ENCODE measurements around the gene SLC41A1. TPM values are rescaled to one million over a fixed set of nuclear protein-coding genes. Genes with fewer than 3 reads are reported as not detected.
"Not testable (repeated sequence)": the region's sequence is repeated elsewhere in the genome, so short reads cannot be mapped to it uniquely, and the experiment has no call there.

Gene SLC41A1
- 10 to 100 TPM; 17.8 to 35.1 (median 27.3) TPM for total RNA-seq

- peak; percentile 96 for DNase-seq
- no peaks in the 10 kb centered on the region for H3K27me3 ChIP-seq
- no peaks in the 10 kb centered on the region for H3K9me3 ChIP-seq
- H3K4me1 ChIP-seq: peaks cover 30 to 51% (median 37%) of the 10 kb centered on the region in 4 donors
- TF ChIP-seq POLR2A (IDR thresholded peaks at IDR 0.05) (peak in 3 of 4 donors; percentile 59 to 87 (median 85)), POLR2AphosphoS5 (IDR thresholded peaks at IDR 0.05) (peak; percentile 74 to 95), CTCF (IDR thresholded peaks at IDR 0.05) (peak in 1 of 6 experiments; percentile 10), EP300 (IDR thresholded peaks at IDR 0.05) (no peak)
- H3K36me3 ChIP-seq: peaks cover 0 to 7% (median 0%) of the 10 kb centered on the region in 4 donors
- peak within 1 kb of the TSS; percentile 81 to 89 (median 86) for H3K4me3 ChIP-seq
- WGBS, 2 donors: 1% methylated on average over 31 of the region's 83 CpGs; no CpG with 5 or more reads in 1 of the 2 donors
- ATAC-seq (ENCODE audit: low FRiP score in 2 of 2): peak; percentile 97 to 98
- H3K27ac ChIP-seq: peak within 1 kb of the TSS; percentile 81 to 92 (median 92)
These were observed at the start of gene SLC41A1 for GRCh38 chr1:205812878-205813754. Gene SLC41A1 (minus strand): TSS chr1:205813198. CDS start chr1:205810441, 2,757 bp downstream.

GRCh38 chr1:205861540-205861939 lies 48.5 kb upstream of the SLC41A1 start:
- no peaks in the 10 kb centered on the region for H3K36me3 ChIP-seq
- peaks cover 0 to 1% (median 0%) of the 10 kb centered on the region in 4 donors for H3K9me3 ChIP-seq
- no peaks in the 10 kb centered on the region for H3K27me3 ChIP-seq
- ATAC-seq (ENCODE audit: low FRiP score in 2 of 2) (no peak), DNase-seq (no peak)
- H3K27ac ChIP-seq: no peak overlapping the region
- WGBS, 2 donors: 96 to 98% methylated on average over 2 of the region's 2 CpGs
- no peak overlapping the region for H3K4me3 ChIP-seq
- TF ChIP-seq POLR2AphosphoS5 (IDR thresholded peaks at IDR 0.05) (no peak), CTCF (IDR thresholded peaks at IDR 0.05) (no peak), EP300 (IDR thresholded peaks at IDR 0.05) (no peak), POLR2A (IDR thresholded peaks at IDR 0.05) (no peak)
- H3K4me1 ChIP-seq: peaks cover 0 to 5% (median 0%) of the 10 kb centered on the region in 4 donors

DNA sequence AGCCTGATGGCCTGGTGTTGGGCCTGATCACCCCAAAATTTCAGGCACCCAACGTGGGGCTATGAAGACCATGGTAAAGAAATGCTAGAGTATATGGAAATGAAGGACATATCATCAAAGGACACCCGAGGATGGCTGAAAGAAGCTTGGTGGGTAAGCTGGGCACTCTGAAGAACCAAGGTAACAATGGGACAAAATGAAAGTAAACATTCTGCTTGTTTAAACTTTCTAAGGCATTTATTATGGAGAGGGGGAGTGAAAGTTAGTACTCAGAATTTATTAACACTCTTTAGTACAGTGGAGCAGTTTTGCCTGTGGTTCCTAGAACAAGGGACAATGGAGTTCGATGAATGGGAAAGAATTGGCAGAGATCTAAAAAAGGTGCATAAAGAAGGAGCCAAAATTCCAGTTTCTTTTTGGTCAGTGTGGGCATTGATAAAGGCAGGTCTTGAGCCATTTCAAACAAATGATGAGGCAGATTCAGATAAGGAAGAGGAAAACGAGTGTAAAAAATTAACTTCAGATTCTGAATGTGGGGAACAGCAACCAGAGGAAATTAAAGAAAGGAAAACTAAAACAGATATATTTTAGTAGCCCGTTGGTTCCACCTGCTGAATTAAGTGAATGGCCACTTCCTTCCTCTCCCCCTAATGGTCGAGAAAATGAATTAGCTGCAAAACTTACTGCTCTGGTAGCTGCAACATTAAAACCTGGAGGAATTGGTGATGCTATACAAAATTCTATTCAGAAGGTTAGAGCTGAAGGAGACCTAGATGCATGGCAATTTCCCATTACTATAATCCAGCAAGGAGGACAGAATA lies 45.4 kb upstream of the SLC41A1 start:
- DNase-seq (no peak), ATAC-seq (ENCODE audit: low FRiP score in 2 of 2) (no peak)
- H3K27ac ChIP-seq: no peak overlapping the region
- H3K27me3 ChIP-seq: no peaks in the 10 kb centered on the region
- no peak overlapping the region for H3K4me3 ChIP-seq
- peaks cover 0 to 7% (median 0%) of the 10 kb centered on the region in 4 donors for H3K9me3 ChIP-seq
- TF ChIP-seq CTCF (IDR thresholded peaks at IDR 0.05) (peak in 1 of 6 experiments; percentile 8), EP300 (IDR thresholded peaks at IDR 0.05) (no peak)
- WGBS, 2 donors: 37 to 42% methylated on average over 6 of the region's 6 CpGs
- no peaks in the 10 kb centered on the region for H3K36me3 ChIP-seq
- peaks cover 0 to 5% (median 0%) of the 10 kb centered on the region in 4 donors for H3K4me1 ChIP-seq

- not testable (repeated sequence) for H3K27me3 ChIP-seq; H3K36me3 ChIP-seq; DNase-seq; H3K27ac ChIP-seq; H3K4me3 ChIP-seq; H3K4me1 ChIP-seq; H3K9me3 ChIP-seq; ATAC-seq (ENCODE audit: low FRiP score in 2 of 2)
- 63 to 71% methylated on average over 2 of the region's 2 CpGs for WGBS, 2 donors
These were observed 44.5 kb upstream of the SLC41A1 start for GRCh38 chr1:205857501-205857900.

- TF ChIP-seq EP300 (IDR thresholded peaks at IDR 0.05) (no peak), POLR2A (IDR thresholded peaks at IDR 0.05) (no peak), CTCF (IDR thresholded peaks at IDR 0.05) (no peak), POLR2AphosphoS5 (IDR thresholded peaks at IDR 0.05) (no peak)
- peaks cover 0 to 7% (median 2%) of the 10 kb centered on the region in 4 donors for H3K9me3 ChIP-seq
These were observed 43.4 kb upstream of the SLC41A1 start for GRCh38 chr1:205856433-205856832.

More at GRCh38 chr1:205856433-205856832, 43.4 kb upstream of the SLC41A1 start:
- Histone ChIP-seq H3K27me3 (no peaks in the 10 kb centered on the region), H3K27ac (no peak overlapping the region), H3K36me3 (no peaks in the 10 kb centered on the region), H3K4me3 (no peak overlapping the region), H3K4me1 (peaks cover 0 to 5% (median 0%) of the 10 kb centered on the region in 4 donors)
- ATAC-seq (ENCODE audit: low FRiP score in 2 of 2): no peak
- no peak for DNase-seq
